PC-3 (cell line): ENCODE measurements around the gene TUFT1. TPM values are rescaled to one million over a fixed set of nuclear protein-coding genes. Genes with fewer than 3 reads are reported as not detected.

Experiments used
- ATAC-seq: fragments of 200-7000 bp; cut with Tn5 transposase; 2 replicates; pipeline ENCODE4 v1.9.1; 2020; ENCODE audit warnings: mild to moderate bottlenecking, moderate library complexity
- BruUV-seq: library from RNA; stranded (reverse); fragments of 400-500 nt; replicated peaks from 2 replicates; lab custom pipeline; 2021; lab: Mats Ljungman, UMichigan
- CTCF ChIA-PET: fragments of 300-600 bp; sonication (Branson Sonifier 250); formaldehyde crosslinking; loops from one replicate; lab custom pipeline; 2022; ENCODE audit warnings: antibody characterized with exemption; lab: Charles Lee
- POLR2A ChIA-PET: fragments of 300-600 bp; sonication (Branson Sonifier 250); formaldehyde crosslinking; loops from one replicate; lab custom pipeline; 2022; ENCODE audit warnings: antibody characterized with exemption; ENCODE audit not compliant: unreplicated experiment; lab: Charles Lee
- DNase-seq: peaks from one replicate; pipeline ENCODE4 v3.0.0-alpha.2; 2015
- H2AFZ ChIP-seq: fragments of 300-600 bp; sonication (generic); 2 replicates; pipeline ENCODE4 v1.6.0; 2016; ENCODE audit warnings: antibody characterized with exemption, low read length
- H3F3A ChIP-seq: fragments of 300-600 bp; sonication (generic); one replicate; pipeline ENCODE4 v1.6.0; 2017; ENCODE audit warnings: antibody characterized with exemption, low read length, control low read depth, mild to moderate bottlenecking; ENCODE audit not compliant: unreplicated experiment
- H3K27ac ChIP-seq: fragments of 300-600 bp; sonication (generic); 2 replicates; pipeline ENCODE4 v1.5.1; 2016; ENCODE audit warnings: mild to moderate bottlenecking, low read length
- H3K27me3 ChIP-seq: fragments of 300-600 bp; sonication (generic); 2 replicates; pipeline ENCODE4 v1.6.1; 2016; ENCODE audit warnings: low read length, mixed read lengths
- H3K36me3 ChIP-seq: fragments of 300-600 bp; sonication (generic); 2 replicates; pipeline ENCODE4 v1.6.1; 2016; ENCODE audit warnings: low read depth, mixed run types, low read length, mixed read lengths
- H3K4me1 ChIP-seq: fragments of 300-600 bp; sonication (generic); 2 replicates; pipeline ENCODE4 v1.5.1; 2016; ENCODE audit warnings: low read length; ENCODE audit not compliant: insufficient read depth
- H3K4me2 ChIP-seq: fragments of 300-600 bp; sonication (generic); 2 replicates; pipeline ENCODE4 v1.6.0; 2016; ENCODE audit warnings: low read length
- H3K4me3 ChIP-seq: fragments of 300-600 bp; sonication (generic); 2 replicates; pipeline ENCODE4 v1.5.1; 2016; ENCODE audit warnings: mild to moderate bottlenecking, low read length, mixed read lengths
- H3K79me2 ChIP-seq: fragments of 300-600 bp; sonication (generic); 2 replicates; pipeline ENCODE4 v1.6.1; 2017; ENCODE audit warnings: low read length, mixed read lengths
- H3K9ac ChIP-seq: fragments of 300-600 bp; sonication (generic); 2 replicates; pipeline ENCODE4 v1.6.0; 2016; ENCODE audit warnings: mild to moderate bottlenecking, low read length
- H3K9me2 ChIP-seq: fragments of 300-600 bp; sonication (generic); replicated peaks from 2 replicates; pipeline ENCODE4 v1.6.1; 2016; ENCODE audit warnings: mixed run types, low read length, mixed read lengths
- H3K9me3 ChIP-seq: fragments of 300-600 bp; sonication (generic); 2 replicates; pipeline ENCODE4 v1.6.1; 2016; ENCODE audit warnings: low read length, mixed read lengths
- H4K20me1 ChIP-seq: fragments of 300-600 bp; sonication (generic); 2 replicates; pipeline ENCODE4 v1.6.1; 2016; ENCODE audit warnings: low read length, mixed read lengths
- EZH2 ChIP-seq: fragments of 300-600 bp; sonication (generic); IDR thresholded peaks from one replicate; pipeline ENCODE4 v1.6.1; 2017; ENCODE audit warnings: antibody characterized with exemption, mild to moderate bottlenecking, low read length; ENCODE audit not compliant: unreplicated experiment
- EZH2phosphoT487 ChIP-seq: fragments of 300-600 bp; sonication (generic); IDR thresholded peaks from 2 replicates; pipeline ENCODE4 v1.6.1; 2018; ENCODE audit warnings: mild to moderate bottlenecking, antibody characterized with exemption, low read length, borderline replicate concordance
- intact Hi-C: fragments of 100-400 bp; cut with micrococcal nuclease; formaldehyde crosslinking; loops from 2 replicates; pipeline ENCODE4 v1.9.0; 2023
- total RNA-seq: library from RNA; depleted of rRNA; stranded (reverse); fragments of >200 nt; gene quantifications from 2 replicates; pipeline ENCODE4 v1.2.3, GENCODE V29; 2014
- TF ChIP-seq, protein P1 (sequence below): fragments of 300-600 bp; sonication (generic); conservative IDR thresholded peaks from 2 replicates; pipeline ENCODE4 v1.5.1; 2017; ENCODE audit warnings: antibody characterized with exemption, low read depth, mild to moderate bottlenecking, low read length

Gene TUFT1
- total RNA-seq, 1 experiment from 2014 or later = 33.9 TPM

DNA sequence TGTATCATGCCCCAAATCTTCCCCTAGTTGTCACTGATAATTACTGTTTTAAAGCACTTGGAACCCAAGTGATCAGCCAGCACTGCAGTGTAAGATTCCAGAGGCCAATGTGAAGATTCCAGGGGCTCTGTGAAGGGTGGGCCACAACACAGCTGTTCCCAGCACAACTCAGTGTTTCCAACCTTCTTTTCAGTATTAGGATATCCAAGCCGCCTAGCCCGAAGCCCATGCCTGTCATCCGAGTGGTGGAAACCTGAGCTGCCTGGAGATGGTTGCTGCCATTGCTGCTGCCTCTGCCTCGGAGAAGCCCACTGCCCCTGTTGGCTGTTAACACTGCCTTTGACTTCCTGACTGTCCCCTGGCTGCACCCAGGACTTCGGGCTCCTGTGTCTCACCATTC is 41.3 kb downstream of the TUFT1 start:
- no peak for ATAC-seq
- Histone ChIP-seq H3F3A (peaks cover 6% of the 10 kb centered on the region), H3K36me3 (peaks cover 23% of the 10 kb centered on the region), H3K4me3 (no peak overlapping the region), H3K27ac (no peak overlapping the region), H3K27me3 (no peaks in the 10 kb centered on the region), H3K4me1 (peaks cover 40% of the 10 kb centered on the region), H3K9me2 (no peaks in the 10 kb centered on the region), H3K9ac (no peak overlapping the region), H2AFZ (no peak overlapping the region), H4K20me1 (no peaks in the 10 kb centered on the region), H3K79me2 (no peaks in the 10 kb centered on the region), H3K4me2 (no peak overlapping the region), H3K9me3 (no peaks in the 10 kb centered on the region)
- intact Hi-C loops = no loop called here
- CTCF ChIA-PET = interaction anchor here (0.6 kb wide), 1 partner anchor 32 kb away, joined by 3 read pairs; no protein-coding TSS in a partner anchor
- DNase-seq = no peak
- POLR2A ChIA-PET = no interaction called here
- BruUV-seq = no TSS peak
- TF ChIP-seq EZH2 (no peak), EZH2phosphoT487 (no peak)
- TF ChIP-seq, protein P1, sequence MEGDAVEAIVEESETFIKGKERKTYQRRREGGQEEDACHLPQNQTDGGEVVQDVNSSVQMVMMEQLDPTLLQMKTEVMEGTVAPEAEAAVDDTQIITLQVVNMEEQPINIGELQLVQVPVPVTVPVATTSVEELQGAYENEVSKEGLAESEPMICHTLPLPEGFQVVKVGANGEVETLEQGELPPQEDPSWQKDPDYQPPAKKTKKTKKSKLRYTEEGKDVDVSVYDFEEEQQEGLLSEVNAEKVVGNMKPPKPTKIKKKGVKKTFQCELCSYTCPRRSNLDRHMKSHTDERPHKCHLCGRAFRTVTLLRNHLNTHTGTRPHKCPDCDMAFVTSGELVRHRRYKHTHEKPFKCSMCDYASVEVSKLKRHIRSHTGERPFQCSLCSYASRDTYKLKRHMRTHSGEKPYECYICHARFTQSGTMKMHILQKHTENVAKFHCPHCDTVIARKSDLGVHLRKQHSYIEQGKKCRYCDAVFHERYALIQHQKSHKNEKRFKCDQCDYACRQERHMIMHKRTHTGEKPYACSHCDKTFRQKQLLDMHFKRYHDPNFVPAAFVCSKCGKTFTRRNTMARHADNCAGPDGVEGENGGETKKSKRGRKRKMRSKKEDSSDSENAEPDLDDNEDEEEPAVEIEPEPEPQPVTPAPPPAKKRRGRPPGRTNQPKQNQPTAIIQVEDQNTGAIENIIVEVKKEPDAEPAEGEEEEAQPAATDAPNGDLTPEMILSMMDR = no peak

DNA sequence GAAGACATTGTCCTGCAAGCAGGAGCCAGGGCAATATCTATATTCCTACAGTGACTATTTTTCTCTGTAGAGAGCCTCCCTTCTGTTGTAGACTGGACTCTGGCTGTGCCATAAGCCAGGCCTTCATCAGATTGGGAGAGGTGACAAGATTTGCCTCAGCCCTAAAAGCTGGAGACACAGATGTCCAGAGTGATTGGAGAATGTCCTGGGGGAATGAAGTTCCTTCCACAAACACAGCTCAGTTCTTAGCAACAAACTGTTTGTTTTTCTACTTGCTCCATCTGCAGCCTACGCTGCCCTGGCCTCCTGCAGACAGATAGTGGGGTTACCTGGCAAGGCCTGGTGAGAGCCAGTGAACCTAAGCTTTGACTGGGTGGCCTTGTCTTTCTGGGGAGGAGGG is 41.8 kb downstream of the TUFT1 start:
- intact Hi-C loops = no loop called here
- Histone ChIP-seq H3K9me3 (no peaks in the 10 kb centered on the region), H4K20me1 (no peaks in the 10 kb centered on the region), H3K4me3 (no peak overlapping the region), H3K27ac (no peak overlapping the region), H3K27me3 (no peaks in the 10 kb centered on the region), H3K4me1 (peaks cover 41% of the 10 kb centered on the region), H3K9me2 (no peaks in the 10 kb centered on the region), H3K36me3 (peaks cover 23% of the 10 kb centered on the region), H3K79me2 (no peaks in the 10 kb centered on the region), H3K4me2 (no peak overlapping the region), H3F3A (peaks cover 6% of the 10 kb centered on the region), H2AFZ (no peak overlapping the region), H3K9ac (no peak overlapping the region)
- DNase-seq (no peak), ATAC-seq (no peak)
- TF ChIP-seq, protein P1 = no peak
- TF ChIP-seq EZH2 (no peak), EZH2phosphoT487 (no peak)
- POLR2A ChIA-PET = no interaction called here
- no TSS peak for BruUV-seq
- CTCF ChIA-PET = interaction anchor here (0.6 kb wide), 1 partner anchor 33 kb away, joined by 3 read pairs; no protein-coding TSS in a partner anchor

DNA sequence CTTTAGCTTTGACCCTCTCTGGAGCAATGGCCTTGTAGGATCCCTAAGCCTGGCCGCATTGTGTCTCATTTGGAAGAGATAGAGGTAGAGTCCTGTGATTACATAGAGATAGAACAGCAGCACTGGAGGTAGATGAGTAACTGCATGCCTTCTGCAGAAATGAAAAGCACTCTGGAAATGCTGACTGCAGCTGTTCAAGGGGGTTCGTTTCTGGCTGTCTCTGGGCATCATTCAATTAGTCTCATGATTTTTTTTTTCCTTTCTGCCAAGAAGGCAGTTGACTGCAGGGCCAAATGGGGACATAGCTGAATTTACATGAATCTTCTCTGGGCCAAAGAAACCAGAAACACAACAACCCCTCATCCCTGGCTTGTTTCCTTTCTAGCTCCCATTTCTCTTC is 43.7 kb downstream of the TUFT1 start:
- Histone ChIP-seq H2AFZ (no peak overlapping the region), H3K27me3 (no peaks in the 10 kb centered on the region), H3K27ac (no peak overlapping the region), H3K9ac (no peak overlapping the region), H3F3A (peaks cover 6% of the 10 kb centered on the region), H3K4me2 (no peak overlapping the region), H3K4me3 (no peak overlapping the region), H3K36me3 (peaks cover 23% of the 10 kb centered on the region; the same call in 1 of the 2 replicates), H3K4me1 (peaks cover 32% of the 10 kb centered on the region), H3K9me3 (no peaks in the 10 kb centered on the region), H4K20me1 (no peaks in the 10 kb centered on the region), H3K79me2 (no peaks in the 10 kb centered on the region), H3K9me2 (no peaks in the 10 kb centered on the region)
- no TSS peak for BruUV-seq
- ATAC-seq (no peak), DNase-seq (no peak)
- TF ChIP-seq EZH2phosphoT487 (no peak), EZH2 (no peak)
- TF ChIP-seq, protein P1 = no peak
- intact Hi-C loops = no loop called here
- POLR2A ChIA-PET = no interaction called here
- CTCF ChIA-PET = no interaction called here
